Thyroid gland (tissue), 4 donors: Measurements from ENCODE around the gene FASLG. TPM values are rescaled to one million over a fixed set of nuclear protein-coding genes. Genes with fewer than 3 reads are reported as not detected.

Experiments used
- DNase-seq, 2 donors: peaks; one replicate each; pipeline ENCODE4 v3.0.0-alpha.2; 2019
- H3K27ac ChIP-seq, 3 donors: fragments of 200-600 bp; sonication (generic); 1 replicate in 2 of 3; 2 replicates in 1 of 3; pipeline ENCODE4 v1.5.1; 2016 to 2019; ENCODE audit warnings: mild to moderate bottlenecking in 1 of 3, moderate library complexity in 1 of 3
- H3K27me3 ChIP-seq: fragments of 200-600 bp; sonication (generic); one replicate; pipeline ENCODE4 v1.5.1; 2019
- H3K36me3 ChIP-seq, 2 donors: fragments of 200-600 bp; sonication (generic); one replicate each; pipeline ENCODE4 v1.5.1; 2016 to 2019
- H3K4me1 ChIP-seq, 2 donors: fragments of 200-600 bp; sonication (generic); one replicate each; pipeline ENCODE4 v1.5.1; 2017 to 2019
- H3K4me3 ChIP-seq, 3 donors: fragments of 200-600 bp; sonication (generic); replicated peaks in 1 of 3; 1 replicate in 2 of 3; 2 replicates in 1 of 3; pipeline ENCODE4 v1.5.1; 2016; ENCODE audit warnings: mild to moderate bottlenecking in 1 of 3
- H3K9me3 ChIP-seq: fragments of 200-600 bp; sonication (generic); one replicate; pipeline ENCODE4 v1.5.1; 2017
- CTCF ChIP-seq, 6 experiments: fragments of 200-600 bp in 3 of 6; fragments of 450-650 bp in 3 of 6; sonication (generic) in 3 of 6; IDR thresholded peaks; one replicate each; pipeline ENCODE4 v1.5.1; 2016 to 2019; ENCODE audit warnings: antibody characterized with exemption in 6 of 6, mild to moderate bottlenecking in 2 of 6, inconsistent platforms in 1 of 6, moderate library complexity in 1 of 6
- POLR2A ChIP-seq, 2 donors: fragments of 450-650 bp; IDR thresholded peaks; one replicate each; pipeline ENCODE4 v1.6.1; 2017; ENCODE audit warnings: antibody characterized with exemption in 2 of 2, mild to moderate bottlenecking in 2 of 2, moderate library complexity in 1 of 2
- WGBS, 2 donors: methylation state at CpG; one replicate each; pipeline ENCODE4 v1.1.5; 2017; 5-methylcytosine and 5-hydroxymethylcytosine counted together
- intact Hi-C: fragments of 100-400 bp; cut with DNase I; formaldehyde crosslinking; loops from one replicate; pipeline ENCODE4 v1.15.1; 2023
- total RNA-seq, 4 donors: library from RNA; depleted of rRNA; stranded (reverse); fragments of >200 nt; gene quantifications; one replicate each; pipeline ENCODE4 v1.2.3, GENCODE V29; 2016

FASLG gene
- total RNA-seq, 4 donors from 2014 or later = 0.33 to 0.73 TPM; not detected in 2

- Histone ChIP-seq H3K4me1 (no peaks in the 10 kb centered on the region), H3K4me3 (no peak overlapping the region), H3K9me3 (no peaks in the 10 kb centered on the region), H3K36me3 (no peaks in the 10 kb centered on the region), H3K27ac (no peak overlapping the region), H3K27me3 (no peaks in the 10 kb centered on the region)
- 57 to 73% methylated on average over 4 of the region's 4 CpGs for WGBS, 2 donors
- no peak for DNase-seq
- TF ChIP-seq POLR2A (IDR thresholded peaks at IDR 0.05) (no peak), CTCF (IDR thresholded peaks at IDR 0.05) (no peak)
- intact Hi-C loops = no loop called here
Observed at GRCh38 chr1:172670316-172670715, 11.4 kb downstream of the FASLG start.

GRCh38 chr1:172670791-172671190, 11.9 kb downstream of the FASLG start:
- TF ChIP-seq CTCF (IDR thresholded peaks at IDR 0.05) (no peak), POLR2A (IDR thresholded peaks at IDR 0.05) (no peak)

GRCh38 chr1:172671591-172671990, 12.7 kb downstream of the FASLG start:
- intact Hi-C loops = no loop called here
- H3K4me3 ChIP-seq = no peak overlapping the region
- H3K9me3 ChIP-seq = no peaks in the 10 kb centered on the region
- no peaks in the 10 kb centered on the region for H3K27me3 ChIP-seq
- H3K4me1 ChIP-seq = no peaks in the 10 kb centered on the region
- H3K27ac ChIP-seq = no peak overlapping the region
- TF ChIP-seq POLR2A (IDR thresholded peaks at IDR 0.05) (no peak), CTCF (IDR thresholded peaks at IDR 0.05) (no peak)
- no peak for DNase-seq
- H3K36me3 ChIP-seq = no peaks in the 10 kb centered on the region

More at GRCh38 chr1:172670791-172671190, 11.9 kb downstream of the FASLG start:
- intact Hi-C loops = no loop called here
- WGBS, 2 donors = 67 to 74% methylated on average over 4 of the region's 4 CpGs
- H3K36me3 ChIP-seq = no peaks in the 10 kb centered on the region
- no peaks in the 10 kb centered on the region for H3K9me3 ChIP-seq
- DNase-seq = no peak
- no peaks in the 10 kb centered on the region for H3K4me1 ChIP-seq
- H3K27ac ChIP-seq = no peak overlapping the region
- H3K4me3 ChIP-seq = no peak overlapping the region
- H3K27me3 ChIP-seq = no peaks in the 10 kb centered on the region

GRCh38 chr1:172672720-172673119, 13.8 kb downstream of the FASLG start:
- Histone ChIP-seq H3K4me1 (no peaks in the 10 kb centered on the region), H3K27me3 (no peaks in the 10 kb centered on the region), H3K36me3 (no peaks in the 10 kb centered on the region), H3K4me3 (no peak overlapping the region), H3K9me3 (no peaks in the 10 kb centered on the region), H3K27ac (no peak overlapping the region)
- TF ChIP-seq POLR2A (IDR thresholded peaks at IDR 0.05) (no peak), CTCF (IDR thresholded peaks at IDR 0.05) (no peak)
- DNase-seq = no peak
- 57 to 86% methylated on average over 2 of the region's 2 CpGs for WGBS, 2 donors
- intact Hi-C loops = no loop called here

GRCh38 chr1:172673761-172674160, 14.9 kb downstream of the FASLG start:
- no peak for DNase-seq
- Histone ChIP-seq H3K9me3 (no peaks in the 10 kb centered on the region), H3K27ac (no peak overlapping the region), H3K4me1 (no peaks in the 10 kb centered on the region), H3K36me3 (no peaks in the 10 kb centered on the region), H3K4me3 (no peak overlapping the region), H3K27me3 (no peaks in the 10 kb centered on the region)
- TF ChIP-seq POLR2A (IDR thresholded peaks at IDR 0.05) (no peak), CTCF (IDR thresholded peaks at IDR 0.05) (no peak)
- intact Hi-C loops = no loop called here
- WGBS, 2 donors = 64 to 65% methylated on average over 2 of the region's 2 CpGs
